Activated CD8-positive, alpha-beta memory T cell treated with anti-CD3 and anti-CD28 coated beads for 1 hour (primary cell): ENCODE measurements around the gene SSTR1.

ENCODE experiments used
- DNase-seq, 2 donors: peaks; one replicate each; pipeline ENCODE4 v3.0.0-alpha.2; 2020; ENCODE audit warnings: low read depth in 1 of 2; ENCODE audit errors: extremely low read depth in 1 of 2

SSTR1 gene

GRCh38 chr14:38201137-38201828 is 6.4 kb upstream of the SSTR1 start:
- DNase-seq, result no peak

- no peak for DNase-seq
Observed at GRCh38 chr14:38202444-38203191, 5.1 kb upstream of the SSTR1 start.

- DNase-seq, result no peak
Observed at GRCh38 chr14:38203929-38204718, 3.6 kb upstream of the SSTR1 start.

- no peak for DNase-seq
Observed at GRCh38 chr14:38204719-38205115, 3.0 kb upstream of the SSTR1 start.

GRCh38 chr14:38205119-38205813 is 2.4 kb upstream of the SSTR1 start:
- DNase-seq, result no peak

- no peak for DNase-seq
Observed at GRCh38 chr14:38205949-38206665, 1.6 kb upstream of the SSTR1 start.

- DNase-seq, result no peak
Observed at GRCh38 chr14:38206689-38207376, 871 bp upstream of the SSTR1 start.

GRCh38 chr14:38207377-38207735 is 348 bp upstream of the SSTR1 start:
- DNase-seq, result no peak

GRCh38 chr14:38208618-38209562 is 1.2 kb downstream of the SSTR1 start:
- DNase-seq, result no peak

GRCh38 chr14:38209572-38210557 is 2.2 kb downstream of the SSTR1 start:
- DNase-seq, result no peak

GRCh38 chr14:38210587-38211216 is 3.0 kb downstream of the SSTR1 start:
- DNase-seq, result no peak

- DNase-seq, result no peak
Observed at GRCh38 chr14:38211255-38211735, 3.6 kb downstream of the SSTR1 start.

GRCh38 chr14:38212111-38212510 is 4.4 kb downstream of the SSTR1 start:
- no peak for DNase-seq

GRCh38 chr14:38213001-38213400 is 5.3 kb downstream of the SSTR1 start:
- no peak for DNase-seq

GRCh38 chr14:38217553-38217952 is 9.8 kb downstream of the SSTR1 start:
- DNase-seq, result no peak

GRCh38 chr14:38221077-38221476 is 13.4 kb downstream of the SSTR1 start:
- no peak for DNase-seq

GRCh38 chr14:38224338-38224737 is 16.6 kb downstream of the SSTR1 start:
- no peak for DNase-seq
